Thyroid gland (tissue), 4 donors: Measurements from ENCODE around the gene PLD3.

Source experiments
- CTCF ChIP-seq, 6 experiments: fragments of 200-600 bp in 3 of 6; fragments of 450-650 bp in 3 of 6; sonication (generic) in 3 of 6; IDR thresholded peaks; one replicate each; pipeline ENCODE4 v1.5.1; 2016 to 2019; ENCODE audit warnings: antibody characterized with exemption in 6 of 6, mild to moderate bottlenecking in 2 of 6, inconsistent platforms in 1 of 6, moderate library complexity in 1 of 6
- POLR2A ChIP-seq, 2 donors: fragments of 450-650 bp; IDR thresholded peaks; one replicate each; pipeline ENCODE4 v1.6.1; 2017; ENCODE audit warnings: antibody characterized with exemption in 2 of 2, mild to moderate bottlenecking in 2 of 2, moderate library complexity in 1 of 2

- TF ChIP-seq POLR2A (IDR thresholded peaks at IDR 0.05) (no peak), CTCF (IDR thresholded peaks at IDR 0.05) (no peak)
Measured at GRCh38 chr19:40326201-40326600, 22.3 kb upstream of the PLD3 start.
